H9 (cell line): ENCODE data around the gene NGDN. TPM values are rescaled to one million over a fixed set of nuclear protein-coding genes. Genes with fewer than 3 reads are reported as not detected.

Experiments used
- DNase-seq: peaks from one replicate; pipeline ENCODE4 v3.0.0-alpha.2; 2017
- H2AFZ ChIP-seq: one replicate; pipeline ENCODE4 v1.6.1; 2013; ENCODE audit warnings: mild to moderate bottlenecking, low read length, control low read depth, moderate library complexity
- H2AK5ac ChIP-seq: 2 replicates; pipeline ENCODE4 v1.6.1; 2013; ENCODE audit warnings: low read length, control low read depth, mixed read lengths; ENCODE audit not compliant: insufficient read length
- H2BK120ac ChIP-seq: one replicate; pipeline ENCODE4 v1.6.1; 2013; ENCODE audit warnings: low read depth, mild to moderate bottlenecking, low read length, control low read depth, inconsistent platforms; ENCODE audit not compliant: poor library complexity, severe bottlenecking
- H2BK12ac ChIP-seq: 2 replicates; pipeline ENCODE4 v1.6.1; 2013; ENCODE audit warnings: low read length, control low read depth, mixed read lengths, low read depth; ENCODE audit not compliant: insufficient read length
- H2BK15ac ChIP-seq: 2 replicates; pipeline ENCODE4 v1.6.1; 2013; ENCODE audit warnings: low read depth, low read length, control low read depth
- H2BK20ac ChIP-seq: one replicate; pipeline ENCODE4 v1.6.1; 2013; ENCODE audit warnings: low read depth, mild to moderate bottlenecking, low read length, control low read depth, inconsistent platforms; ENCODE audit not compliant: poor library complexity, severe bottlenecking
- H2BK5ac ChIP-seq: 2 replicates; pipeline ENCODE4 v1.6.1; 2013; ENCODE audit warnings: low read length, control low read depth, mixed read lengths; ENCODE audit not compliant: insufficient read length
- H3K14ac ChIP-seq: 2 replicates; pipeline ENCODE4 v1.6.1; 2013; ENCODE audit warnings: low read length, control low read depth; ENCODE audit not compliant: insufficient read depth
- H3K18ac ChIP-seq: 2 replicates; pipeline ENCODE4 v1.6.1; 2013; ENCODE audit warnings: low read depth, mild to moderate bottlenecking, mixed read lengths, low read length, control low read depth; ENCODE audit not compliant: insufficient read length
- H3K23ac ChIP-seq: 2 replicates; pipeline ENCODE4 v1.6.1; 2013; ENCODE audit warnings: low read length, control low read depth, mixed read lengths, low read depth; ENCODE audit not compliant: insufficient read length
- H3K23me2 ChIP-seq: 2 replicates; pipeline ENCODE4 v1.6.1; 2013; ENCODE audit warnings: low read depth, mild to moderate bottlenecking, mixed read lengths, low read length, control low read depth; ENCODE audit not compliant: insufficient read length, poor library complexity, severe bottlenecking
- H3K27ac ChIP-seq: 2 replicates; pipeline ENCODE4 v1.5.1; 2013; ENCODE audit warnings: low read length, control low read depth, mixed read lengths, low read depth; ENCODE audit not compliant: insufficient read length
- H3K27me3 ChIP-seq: 2 replicates; pipeline ENCODE4 v1.6.1; 2013; ENCODE audit warnings: low read length, control low read depth, inconsistent platforms; ENCODE audit not compliant: insufficient read depth
- H3K4ac ChIP-seq: 2 replicates; pipeline ENCODE4 v1.6.1; 2013; ENCODE audit warnings: low read depth, mild to moderate bottlenecking, control low read depth, inconsistent platforms, low read length, moderate library complexity
- H3K4me1 ChIP-seq: 2 replicates; pipeline ENCODE4 v1.6.1; 2013; ENCODE audit warnings: low read length, control low read depth, inconsistent platforms; ENCODE audit not compliant: insufficient read depth
- H3K4me2 ChIP-seq: 2 replicates; pipeline ENCODE4 v1.6.1; 2013; ENCODE audit warnings: low read length, control low read depth, mixed read lengths; ENCODE audit not compliant: insufficient read length, insufficient read depth
- H3K56ac ChIP-seq: 2 replicates; pipeline ENCODE4 v1.6.1; 2013; ENCODE audit warnings: low read depth, mild to moderate bottlenecking, mixed read lengths, low read length, control low read depth; ENCODE audit not compliant: insufficient read length
- H3K79me1 ChIP-seq: 2 replicates; pipeline ENCODE4 v1.6.1; 2013; ENCODE audit warnings: low read depth, mild to moderate bottlenecking, moderate library complexity, low read length, control low read depth, inconsistent platforms; ENCODE audit not compliant: insufficient read depth, poor library complexity, severe bottlenecking
- H3K79me2 ChIP-seq: 2 replicates; pipeline ENCODE4 v1.6.1; 2013; ENCODE audit warnings: low read length, control low read depth, inconsistent platforms; ENCODE audit not compliant: insufficient read depth
- H3K9ac ChIP-seq: 2 replicates; pipeline ENCODE4 v1.6.1; 2013; ENCODE audit warnings: low read length, control low read depth, mixed read lengths; ENCODE audit not compliant: insufficient read length; ENCODE audit errors: extremely low read depth
- H3K9me3 ChIP-seq: one replicate; pipeline ENCODE4 v1.6.1; 2013; ENCODE audit warnings: low read depth, low read length, inconsistent platforms; ENCODE audit not compliant: control insufficient read depth
- H3T11ph ChIP-seq: one replicate; pipeline ENCODE4 v1.6.1; 2013; ENCODE audit warnings: mild to moderate bottlenecking, low read length, control low read depth, inconsistent platforms
- H4K20me1 ChIP-seq: one replicate; pipeline ENCODE4 v1.6.1; 2013; ENCODE audit not compliant: control insufficient read depth, insufficient read length, insufficient read depth
- H4K5ac ChIP-seq: 2 replicates; pipeline ENCODE4 v1.6.1; 2013; ENCODE audit warnings: low read depth, mild to moderate bottlenecking, mixed read lengths, low read length, control low read depth; ENCODE audit not compliant: insufficient read length
- H4K8ac ChIP-seq: replicated peaks from 2 replicates; pipeline ENCODE4 v1.6.1; 2013; ENCODE audit warnings: low read length, control low read depth, mixed read lengths, low read depth; ENCODE audit not compliant: insufficient read length
- H4K91ac ChIP-seq: 2 replicates; pipeline ENCODE4 v1.6.1; 2013; ENCODE audit warnings: low read depth, mild to moderate bottlenecking, moderate library complexity, mixed read lengths, low read length, control low read depth; ENCODE audit not compliant: insufficient read length
- H3K27ac Mint-ChIP-seq, 3 experiments: 2 replicates in 2 of 3; 3 replicates in 1 of 3; pipeline ENCODE4 v1.8.0; 2020 to 2021; ENCODE audit warnings: mixed read lengths in 3 of 3, mild to moderate bottlenecking in 1 of 3, moderate library complexity in 1 of 3
- H3K27me3 Mint-ChIP-seq: 2 replicates; pipeline ENCODE4 v1.8.0; 2021; ENCODE audit warnings: low read depth, mild to moderate bottlenecking, moderate library complexity, mixed read lengths
- H3K36me3 Mint-ChIP-seq, 3 experiments: 2 replicates in 2 of 3; 3 replicates in 1 of 3; pipeline ENCODE4 v1.8.0; 2020 to 2021; ENCODE audit warnings: low read depth in 3 of 3, mixed read lengths in 3 of 3; ENCODE audit not compliant: insufficient read depth in 1 of 3
- H3K4me1 Mint-ChIP-seq, 2 experiments: 2 replicates each; pipeline ENCODE4 v1.8.0; 2020; ENCODE audit warnings: mixed read lengths in 2 of 2
- H3K4me3 Mint-ChIP-seq, 2 experiments: 2 replicates in 1 of 2; 3 replicates in 1 of 2; pipeline ENCODE4 v1.8.0; 2020 to 2021; ENCODE audit warnings: mild to moderate bottlenecking in 2 of 2, mixed read lengths in 2 of 2, moderate library complexity in 1 of 2
- H3K9me3 Mint-ChIP-seq, 2 experiments: 2 replicates in 1 of 2; 3 replicates in 1 of 2; pipeline ENCODE4 v1.8.0; 2020; ENCODE audit warnings: mild to moderate bottlenecking in 2 of 2, mixed read lengths in 2 of 2, moderate library complexity in 1 of 2
- CTCF ChIP-seq: fragments of 200-600 bp; sonication (generic); conservative IDR thresholded peaks from 3 replicates; pipeline ENCODE4 v1.8.0; 2021; ENCODE audit warnings: antibody characterized with exemption, mild to moderate bottlenecking
- WGBS: extraction: QIAGEN DNeasy Blood & Tissue Kit; methylation state at CpG from one replicate; pipeline ENCODE4 v1.1.7; 2013; ENCODE audit warnings: missing lambda C conversion rate, low lambda C conversion rate, mixed read lengths; ENCODE audit not compliant: insufficient read length; ENCODE audit errors: extremely low coverage; 5-methylcytosine and 5-hydroxymethylcytosine counted together
- total RNA-seq: library from RNA; stranded (reverse); gene quantifications from 2 replicates; pipeline ENCODE4 v1.2.1, GENCODE V29; 2021

NGDN gene
- total RNA-seq, 1 experiment from 2014 or later = 53.1 TPM

DNA sequence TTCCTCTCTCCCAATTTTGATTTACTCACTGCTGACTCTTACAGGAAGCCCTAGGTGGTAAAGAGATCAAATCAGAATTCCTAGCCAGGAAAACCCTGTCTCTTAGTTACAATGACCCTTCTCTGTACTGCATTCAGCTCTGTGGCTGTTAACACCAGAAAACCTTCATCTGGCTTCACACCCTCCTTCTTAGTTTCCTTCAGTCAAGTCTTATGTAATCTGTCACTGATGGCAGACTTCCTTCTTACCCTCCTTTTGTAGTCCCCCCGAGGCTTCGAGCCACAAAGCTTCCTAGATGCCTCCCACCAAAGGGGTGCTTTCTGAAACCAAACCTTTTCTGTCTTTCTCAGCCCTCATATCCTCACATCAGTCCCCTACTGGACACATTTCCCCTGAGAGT lies 16.5 kb downstream of the NGDN start:
- Histone ChIP-seq H2AFZ (no peak overlapping the region), H4K5ac (no peak overlapping the region), H3K18ac (no peak overlapping the region), H2BK5ac (no peak overlapping the region), H3K4me1 (peaks cover 20% of the 10 kb centered on the region), H3K79me1 (no peaks in the 10 kb centered on the region), H2BK15ac (no peak overlapping the region), H3K14ac (no peak overlapping the region), H3K9ac (no peak overlapping the region), H4K91ac (no peak overlapping the region), H2BK120ac (no peak overlapping the region), H3K23ac (no peak overlapping the region), H3K4me2 (no peak overlapping the region), H3K27me3 (no peaks in the 10 kb centered on the region), H3K23me2 (no peaks in the 10 kb centered on the region), H3K4ac (no peak overlapping the region), H3K27ac (peak overlapping the region; percentile 25), H3K79me2 (no peaks in the 10 kb centered on the region), H3K56ac (no peak overlapping the region), H2AK5ac (no peak overlapping the region), H2BK20ac (no peak overlapping the region), H2BK12ac (no peak overlapping the region), H3T11ph (no peak overlapping the region), H3K9me3 (no peaks in the 10 kb centered on the region), H4K20me1 (no peaks in the 10 kb centered on the region), H4K8ac (no peak overlapping the region)
- TF ChIP-seq CTCF = no peak
- DNase-seq = no peak
- Mint-ChIP-seq H3K27ac (peak overlapping the region; percentile 89 to 98 (median 95)), H3K27me3 (no peaks in the 10 kb centered on the region), H3K4me1 (peaks cover 58 to 66% of the 10 kb centered on the region in 2 experiments), H3K36me3 (peaks cover 0 to 2% (median 0%) of the 10 kb centered on the region in 3 experiments; a peak in 1 of 7 replicates), H3K4me3 (peak overlapping the region in 1 of 2 experiments; percentile 5; a peak in 1 of 5 replicates), H3K9me3 (no peaks in the 10 kb centered on the region; a peak in 1 of 5 replicates)
- WGBS = no CpG with 5 or more reads among the region's 2 CpGs
